Fibroblast of lung (primary cell): ENCODE measurements around the gene AMFR.

Source experiments
- CTCF ChIP-seq, 2 donors: IDR thresholded peaks in 1 of 2; conservative IDR thresholded peaks in 1 of 2; 1 replicate in 1 of 2; 2 replicates in 1 of 2; pipeline ENCODE4 v1.5.1; 2011 to 2012; ENCODE audit warnings: low read length in 2 of 2, control low read depth in 1 of 2, inconsistent platforms in 1 of 2, low read depth in 1 of 2, mild to moderate bottlenecking in 1 of 2
- EZH2 ChIP-seq: IDR thresholded peaks from 2 replicates; pipeline ENCODE4 v1.5.1; 2012; ENCODE audit warnings: low read length, control low read depth, mild to moderate bottlenecking; ENCODE audit errors: missing control alignments

DNA sequence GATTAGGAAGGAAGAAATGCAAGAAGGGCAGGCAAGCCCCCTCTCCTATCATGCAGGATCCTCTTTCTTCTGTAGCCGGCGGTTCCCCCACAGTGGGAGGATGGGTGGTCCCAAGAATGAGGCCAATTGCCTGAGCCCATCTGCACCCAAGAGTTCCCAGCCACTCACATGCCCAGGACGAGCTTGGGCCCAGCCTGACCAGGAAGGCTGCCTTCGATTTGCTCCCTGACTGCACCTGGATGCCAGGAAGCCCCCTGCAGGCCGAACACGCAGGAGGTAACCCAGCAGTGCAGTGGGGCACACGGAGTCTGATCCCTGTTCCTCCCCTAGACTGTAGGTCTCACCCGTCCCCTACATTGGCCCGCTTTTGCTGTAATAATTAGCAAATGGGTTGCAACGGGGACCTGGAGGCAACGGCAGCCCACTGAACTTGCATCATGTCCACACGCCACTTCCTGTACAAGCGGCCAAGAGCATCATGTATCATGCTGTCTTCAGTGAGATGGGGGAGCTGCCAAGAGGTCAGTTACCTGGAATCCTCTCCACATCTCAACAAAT lies 67.5 kb downstream of the AMFR start:
- TF ChIP-seq CTCF (conservative IDR thresholded peaks at IDR 0.05 in 1 of 2, IDR thresholded peaks at IDR 0.05 in 1 of 2; ENCODE audit: low read depth in 1 of 2, low read length in 2 of 2): no peak
- TF ChIP-seq EZH2: no peak
